ENCODE data around the gene TIAM2.

- TF ChIP-seq CTCF (IDR thresholded peaks at IDR 0.05) (no peak), POLR2A (IDR thresholded peaks at IDR 0.05) (no peak)
Measured at GRCh38 chr6:155103816-155104366, 108.8 kb downstream of the TIAM2 start.

Measured in uterus (tissue), 2 donors.